ENCODE results near the gene PERM1.

- no peak for TF ChIP-seq CTCF (IDR thresholded peaks at IDR 0.05)
- no peak; the same call in 1 of the 2 replicates for TF ChIP-seq POLR2AphosphoS5 (IDR thresholded peaks at IDR 0.05; ENCODE audit: low read depth, low read length)
- TF ChIP-seq TCF7L2 (IDR thresholded peaks at IDR 0.05; ENCODE audit: low read depth, low read length) = peak; percentile 83
- no peak for TF ChIP-seq REST (IDR thresholded peaks at IDR 0.05; ENCODE audit: insufficient read depth in 1 of 2, low read depth in 2 of 2, low read length in 1 of 2)
Observed at GRCh38 chr1:941588-942383, 40.1 kb downstream of the PERM1 start.

All from Panc1 (cell line).